ENCODE results near the gene TMEM19.

DNA sequence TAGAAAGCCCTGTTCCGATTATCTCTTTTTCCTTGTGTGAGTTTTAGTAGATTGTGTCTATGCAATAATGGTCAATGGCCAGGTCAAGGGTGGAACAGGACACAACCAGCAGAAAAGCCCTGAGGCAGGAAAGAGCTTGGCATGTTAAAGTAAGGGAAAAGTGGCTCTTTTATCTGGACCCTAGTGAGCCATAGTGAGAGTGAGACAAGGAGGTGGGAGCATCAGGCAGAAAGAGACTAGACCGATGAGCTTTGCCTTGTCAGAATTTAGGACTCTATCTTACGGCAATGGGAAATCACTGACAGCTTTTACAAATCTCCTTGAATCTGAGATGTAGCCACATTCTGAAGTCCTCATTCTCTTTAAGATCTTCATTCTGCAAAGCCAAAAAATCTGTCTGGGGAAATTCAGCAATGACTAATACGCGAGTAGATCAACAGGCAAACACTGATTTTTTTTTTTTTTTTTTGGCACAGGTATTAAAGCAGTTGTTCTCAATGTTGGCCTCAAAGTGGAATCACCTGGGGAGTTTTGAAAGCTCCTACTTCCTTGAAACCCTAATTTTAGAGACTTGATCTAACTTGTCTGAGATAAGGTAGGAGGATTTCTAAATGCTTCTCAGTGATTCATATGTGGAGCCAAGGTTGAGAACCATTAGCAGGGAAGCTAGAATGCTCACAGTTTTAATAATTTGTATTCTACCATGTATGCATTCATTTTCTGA, 33.9 kb downstream of the TMEM19 start:
- TF ChIP-seq, protein P1, sequence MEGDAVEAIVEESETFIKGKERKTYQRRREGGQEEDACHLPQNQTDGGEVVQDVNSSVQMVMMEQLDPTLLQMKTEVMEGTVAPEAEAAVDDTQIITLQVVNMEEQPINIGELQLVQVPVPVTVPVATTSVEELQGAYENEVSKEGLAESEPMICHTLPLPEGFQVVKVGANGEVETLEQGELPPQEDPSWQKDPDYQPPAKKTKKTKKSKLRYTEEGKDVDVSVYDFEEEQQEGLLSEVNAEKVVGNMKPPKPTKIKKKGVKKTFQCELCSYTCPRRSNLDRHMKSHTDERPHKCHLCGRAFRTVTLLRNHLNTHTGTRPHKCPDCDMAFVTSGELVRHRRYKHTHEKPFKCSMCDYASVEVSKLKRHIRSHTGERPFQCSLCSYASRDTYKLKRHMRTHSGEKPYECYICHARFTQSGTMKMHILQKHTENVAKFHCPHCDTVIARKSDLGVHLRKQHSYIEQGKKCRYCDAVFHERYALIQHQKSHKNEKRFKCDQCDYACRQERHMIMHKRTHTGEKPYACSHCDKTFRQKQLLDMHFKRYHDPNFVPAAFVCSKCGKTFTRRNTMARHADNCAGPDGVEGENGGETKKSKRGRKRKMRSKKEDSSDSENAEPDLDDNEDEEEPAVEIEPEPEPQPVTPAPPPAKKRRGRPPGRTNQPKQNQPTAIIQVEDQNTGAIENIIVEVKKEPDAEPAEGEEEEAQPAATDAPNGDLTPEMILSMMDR (conservative IDR thresholded peaks at IDR 0.05; ENCODE audit: low read depth, low read length): no peak
- TF ChIP-seq EZH2 (IDR thresholded peaks at IDR 0.05; ENCODE audit: borderline replicate concordance, low read depth, low read length, poor library complexity, severe bottlenecking): no peak
